Measurements from ENCODE around the gene GNG7.
"Not testable (repeated sequence)": the region's sequence is repeated elsewhere in the genome, so short reads cannot be mapped to it uniquely, and the experiment has no call there.

The GNG7 gene

DNA sequence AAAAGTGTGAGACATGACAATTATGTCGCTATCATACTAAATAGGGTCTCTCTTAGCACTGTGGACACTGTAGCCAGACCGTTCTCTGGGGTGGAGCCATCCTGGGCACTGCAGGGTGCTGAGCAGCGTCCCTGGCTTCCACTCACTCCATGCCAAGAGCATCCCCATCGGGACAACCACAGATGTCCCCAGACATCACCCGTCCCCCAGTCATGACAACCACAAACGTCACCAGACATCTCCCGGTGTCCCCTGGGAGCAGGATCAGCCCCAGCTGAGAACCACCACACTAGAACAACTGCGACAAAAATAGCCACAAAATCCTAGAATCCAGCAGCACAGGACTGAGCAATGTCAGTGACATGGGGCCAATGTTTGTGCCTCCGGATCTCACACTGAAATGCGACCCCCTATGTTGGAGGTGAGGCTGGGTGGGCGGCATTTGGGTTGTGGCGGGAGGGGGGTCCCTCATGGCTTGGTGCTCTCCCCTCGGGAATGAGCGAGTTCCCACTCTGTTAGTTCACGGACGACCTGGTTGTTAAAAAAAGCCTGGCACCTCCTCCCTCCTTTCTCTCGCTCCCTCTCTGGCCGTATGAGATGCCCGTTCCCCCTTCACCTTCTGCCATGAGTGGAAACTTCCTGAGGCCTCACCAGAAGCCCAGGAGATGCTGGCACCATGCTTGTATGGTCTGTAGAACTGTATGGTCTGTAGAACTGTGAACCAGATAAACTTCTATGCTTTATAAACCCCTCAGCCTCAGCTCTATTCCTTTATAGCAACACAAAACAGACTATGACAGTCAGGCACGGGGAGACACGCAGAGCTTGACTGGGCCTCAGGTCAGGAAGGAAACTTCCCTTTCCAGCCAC lies 132.7 kb downstream of the GNG7 start:
- DNase-seq = no peak

DNA sequence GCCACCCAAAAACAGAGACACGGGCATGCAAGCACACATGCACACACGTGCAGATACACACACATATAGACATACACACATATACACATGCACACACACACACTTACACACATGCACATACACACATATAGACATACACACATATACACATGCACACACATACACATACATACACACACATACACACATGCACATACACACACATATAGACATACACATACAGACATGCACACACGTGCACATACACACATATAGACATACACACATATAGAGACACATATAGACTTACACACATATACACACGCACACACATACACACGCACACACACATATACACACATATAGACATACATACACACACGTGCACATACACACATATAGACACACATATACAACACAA lies 134.5 kb downstream of the GNG7 start:
- DNase-seq = no peak

DNA sequence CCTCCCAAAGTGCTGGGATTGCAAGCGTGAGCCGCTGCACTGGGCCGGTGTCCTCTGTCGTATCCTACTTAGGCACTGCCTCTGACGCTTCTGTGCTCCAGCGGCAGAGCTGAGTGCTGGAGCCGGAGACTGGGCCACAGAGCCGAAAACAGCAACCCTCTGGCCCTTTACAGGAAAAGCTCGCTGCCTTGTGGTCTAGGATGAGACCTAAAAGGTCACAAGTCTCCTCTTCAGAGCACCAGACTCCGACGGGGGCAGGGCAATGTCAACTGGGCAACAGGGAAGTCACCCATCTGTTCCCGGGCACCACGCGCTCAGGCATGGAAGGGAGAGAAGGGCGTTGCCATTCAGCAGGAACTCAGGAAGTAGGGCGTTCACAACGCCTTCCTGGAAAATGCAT lies 134.9 kb downstream of the GNG7 start:
- no peak for DNase-seq

DNA sequence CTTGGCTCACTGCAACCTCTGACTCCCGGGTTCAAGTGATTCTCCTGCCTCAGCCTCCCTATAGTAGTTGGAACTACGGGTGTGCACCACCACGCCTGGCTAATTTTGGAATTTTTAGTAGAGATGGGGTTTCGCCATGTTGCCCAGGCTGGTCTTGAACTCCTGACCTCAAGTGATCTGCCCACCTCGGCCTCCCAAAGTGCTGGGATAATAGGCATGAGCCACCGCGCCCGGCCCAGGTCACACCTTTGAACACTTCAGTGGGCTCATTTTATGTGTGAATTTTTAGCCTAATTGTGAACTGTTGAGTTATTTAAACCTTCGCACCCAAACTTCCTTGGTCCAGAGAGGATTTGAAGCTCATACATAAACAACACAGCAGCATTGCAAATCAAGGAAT lies 138.9 kb downstream of the GNG7 start:
- DNase-seq = not testable (repeated sequence)

DNA sequence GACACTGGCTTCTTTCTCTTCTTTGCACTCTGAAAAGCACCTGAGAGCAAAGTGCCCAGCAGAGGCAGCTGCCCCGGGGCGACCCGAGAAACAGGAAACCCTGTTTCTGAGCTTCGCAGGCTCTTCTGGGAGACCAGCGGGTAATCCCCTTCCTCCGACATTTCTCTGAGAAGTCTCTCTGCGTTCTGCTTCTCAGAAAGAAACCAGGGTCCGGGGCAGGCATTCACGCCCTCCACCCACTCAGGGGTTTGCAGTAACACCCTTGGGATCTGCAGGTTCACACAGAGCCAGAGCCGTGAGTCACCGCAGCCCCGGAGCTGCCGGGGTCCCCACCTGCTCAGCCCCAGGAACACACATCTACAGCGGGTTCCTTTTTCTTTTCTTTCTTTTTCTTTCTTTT lies 140.6 kb downstream of the GNG7 start:
- DNase-seq = peak; percentile 73

DNA sequence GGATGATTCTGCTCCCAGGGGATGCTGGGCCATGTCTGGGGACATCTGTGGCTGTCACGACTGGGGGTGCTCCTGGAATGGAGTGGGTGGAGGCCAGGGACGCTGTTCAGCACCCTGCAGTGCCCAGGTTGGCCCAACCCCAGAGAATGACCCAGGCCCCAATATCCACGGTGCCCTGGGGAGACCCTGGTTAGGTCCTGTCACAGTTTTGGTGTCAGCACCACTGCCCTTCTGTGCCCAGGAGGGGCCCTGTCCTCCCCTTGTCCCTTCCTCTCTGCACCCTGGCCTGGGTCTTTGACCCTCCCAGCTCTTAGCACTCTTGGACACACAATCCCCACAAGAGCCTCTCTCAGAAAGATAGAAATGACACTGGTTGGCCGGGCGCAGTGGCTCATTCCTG lies 141.3 kb downstream of the GNG7 start:
- DNase-seq = no peak

DNA sequence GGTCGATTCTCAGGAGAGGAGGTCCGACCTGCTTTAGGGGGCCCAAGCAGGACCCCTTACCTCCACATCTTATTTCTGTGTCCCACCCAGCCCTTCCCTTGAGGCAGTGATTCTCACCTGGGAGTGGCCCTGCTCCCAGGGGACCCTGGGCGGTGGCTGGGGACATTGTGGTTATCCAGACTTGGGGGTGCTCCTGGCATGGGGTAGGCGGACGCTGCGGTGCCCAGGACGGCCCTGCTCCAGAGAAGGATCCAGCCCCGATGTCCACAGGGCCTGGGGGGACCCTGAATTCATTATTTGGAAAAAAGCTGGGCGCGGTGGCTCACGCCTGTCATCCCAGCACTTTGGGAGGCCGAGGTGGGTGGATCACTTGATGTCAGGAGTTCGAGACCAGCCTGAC lies 142.1 kb downstream of the GNG7 start:
- DNase-seq = no peak

DNA sequence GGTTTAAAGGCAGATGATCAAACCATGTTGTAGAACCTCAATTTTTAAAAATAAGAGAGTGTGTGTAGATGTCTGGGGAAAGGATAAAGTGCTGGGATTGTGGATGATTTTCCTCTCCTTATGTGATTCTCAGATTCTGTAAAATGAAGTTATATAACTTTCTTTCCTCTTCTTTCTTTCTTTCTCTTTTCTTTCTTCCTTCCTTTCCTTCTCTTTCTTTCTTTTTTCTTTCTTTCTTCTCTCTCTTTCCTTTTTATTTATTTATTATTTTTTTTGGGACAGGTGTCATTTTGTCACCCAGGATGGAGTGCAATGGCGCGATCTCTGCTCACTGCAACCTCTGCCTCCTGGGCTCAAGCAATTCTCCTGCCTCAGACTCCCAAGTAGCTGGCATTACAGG lies 144.0 kb downstream of the GNG7 start:
- no peak for DNase-seq

DNA sequence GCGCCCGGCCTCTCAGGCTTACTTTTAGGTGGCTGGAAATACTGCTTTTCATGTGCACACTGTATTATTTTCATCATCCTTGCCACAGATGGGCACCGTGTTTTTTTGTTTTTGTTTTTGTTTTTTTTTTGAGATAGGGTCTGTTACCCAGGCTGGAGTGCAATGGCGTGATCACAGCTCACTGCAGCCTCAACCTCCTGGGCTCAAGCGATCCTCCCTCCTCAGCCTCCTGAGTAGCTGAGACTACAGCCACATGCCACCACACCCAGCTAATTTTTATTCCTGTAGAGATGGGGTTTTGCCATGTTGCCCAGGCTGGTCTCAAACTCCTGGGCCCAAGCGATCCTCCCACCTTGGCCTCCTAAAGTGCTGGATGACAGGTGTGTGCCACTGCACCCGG lies 144.4 kb downstream of the GNG7 start:
- DNase-seq = not testable (repeated sequence)

DNA sequence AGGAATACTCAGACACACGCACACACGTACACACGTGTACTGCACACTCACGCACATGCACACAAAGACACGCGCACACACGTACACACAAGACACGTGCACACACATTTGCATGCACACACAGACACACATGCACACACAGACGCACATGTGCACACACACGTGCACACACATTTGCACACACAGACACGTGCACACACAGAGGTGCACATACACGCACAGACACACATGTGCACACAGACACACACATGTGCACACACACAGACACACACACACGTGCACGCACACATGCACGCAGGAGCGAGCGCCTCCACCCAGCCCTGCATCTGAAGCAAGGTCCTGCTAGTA lies 145.4 kb downstream of the GNG7 start:
- no peak for DNase-seq

DNA sequence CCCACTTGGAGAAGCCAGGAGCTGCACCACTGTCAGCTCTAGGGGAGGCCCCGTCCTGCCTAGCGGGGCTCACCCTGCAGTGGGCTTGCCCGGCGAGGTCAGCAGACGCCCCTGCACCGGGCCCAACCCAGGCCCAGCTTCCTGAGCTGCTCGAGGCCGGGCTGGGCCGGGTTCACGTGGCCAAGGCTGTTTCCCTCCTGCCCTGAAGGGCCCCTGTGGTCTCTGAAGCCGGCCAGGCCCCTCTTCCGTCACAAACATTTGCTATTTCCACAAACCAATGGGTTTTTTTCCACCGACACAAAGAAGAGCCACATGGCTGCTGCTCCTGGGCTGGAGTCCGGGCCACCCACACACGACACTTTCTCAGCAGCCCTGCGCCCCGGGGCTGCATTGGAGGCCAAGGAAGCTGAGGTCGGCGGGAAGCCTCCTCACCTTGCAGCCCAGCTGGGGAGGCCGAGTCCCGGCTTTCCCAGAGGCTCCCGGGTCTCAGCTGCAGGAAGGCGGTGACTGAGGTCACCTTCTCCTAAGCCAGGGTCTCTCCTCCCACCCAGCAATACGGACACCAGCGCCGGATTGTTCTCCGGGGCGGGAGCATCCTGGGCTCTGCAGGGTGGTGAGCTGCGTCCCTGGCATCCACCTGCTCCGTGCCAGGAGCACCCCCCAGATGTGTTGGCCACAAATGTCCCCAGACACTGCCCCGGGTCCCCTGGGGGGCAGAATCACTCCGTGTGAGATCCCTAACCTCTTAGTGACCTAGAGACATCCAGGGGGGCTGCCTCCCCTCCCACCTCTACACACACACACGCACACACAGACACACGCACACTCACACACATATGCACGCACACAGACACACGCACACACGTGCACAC lies 146.0 kb downstream of the GNG7 start:
- no peak for DNase-seq

DNA sequence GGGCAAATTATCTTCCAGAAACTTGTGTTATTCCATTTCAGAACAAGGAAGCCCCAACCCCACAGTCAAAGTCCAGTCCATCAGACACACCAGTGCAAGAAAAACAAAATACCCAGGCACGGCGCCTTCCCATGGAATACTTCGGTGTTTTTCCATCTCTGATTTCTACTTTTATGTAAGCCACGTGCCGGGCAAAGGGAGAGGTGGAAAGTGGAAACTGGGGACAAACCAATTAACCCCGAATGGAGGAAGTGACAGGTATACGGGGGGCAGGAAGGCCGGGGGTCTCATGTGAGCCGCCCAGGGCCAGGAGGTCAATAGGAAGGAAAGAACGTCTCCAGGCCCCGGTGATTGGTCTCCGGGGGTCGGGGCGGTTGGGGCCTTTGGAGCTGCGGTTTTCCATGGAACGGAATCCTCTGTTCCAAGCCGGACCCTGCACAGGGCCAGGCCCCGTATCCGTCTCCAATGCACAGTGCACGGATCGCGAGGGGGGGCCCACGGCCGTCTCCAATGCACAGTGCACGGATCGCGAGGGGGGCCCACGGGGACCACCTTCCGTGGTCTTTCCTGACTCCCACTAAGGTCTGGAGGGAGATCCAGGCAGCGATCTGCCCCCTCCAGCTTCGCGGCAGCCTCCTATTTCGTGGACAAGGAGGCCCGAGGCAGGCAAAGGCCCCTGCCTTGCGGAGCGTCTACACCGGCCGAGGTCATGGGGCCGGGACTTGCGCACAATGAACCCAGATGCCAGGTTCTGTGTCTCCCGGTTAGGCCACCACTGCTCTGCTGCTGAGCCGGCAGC lies 146.9 kb downstream of the GNG7 start:
- no peak for DNase-seq

DNA sequence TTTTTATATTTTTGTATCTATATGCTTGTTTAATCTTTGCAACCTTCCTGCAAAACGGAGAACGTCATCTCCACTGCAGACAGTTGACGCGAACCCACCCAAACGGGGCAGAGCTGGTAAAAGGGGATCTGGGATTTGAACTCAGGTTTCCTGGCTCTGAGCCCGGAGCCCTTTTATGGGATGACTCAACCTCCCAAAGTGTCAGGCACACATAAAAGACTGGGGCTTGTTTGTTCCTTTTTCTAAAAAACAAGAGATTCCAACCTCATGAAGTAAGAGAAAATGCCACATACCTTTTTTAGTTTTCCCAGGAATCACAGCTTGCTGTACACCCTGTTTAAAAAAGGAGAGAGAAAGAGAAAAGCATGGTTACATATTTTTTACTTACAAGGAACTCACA lies 147.6 kb downstream of the GNG7 start:
- no peak for DNase-seq

DNA sequence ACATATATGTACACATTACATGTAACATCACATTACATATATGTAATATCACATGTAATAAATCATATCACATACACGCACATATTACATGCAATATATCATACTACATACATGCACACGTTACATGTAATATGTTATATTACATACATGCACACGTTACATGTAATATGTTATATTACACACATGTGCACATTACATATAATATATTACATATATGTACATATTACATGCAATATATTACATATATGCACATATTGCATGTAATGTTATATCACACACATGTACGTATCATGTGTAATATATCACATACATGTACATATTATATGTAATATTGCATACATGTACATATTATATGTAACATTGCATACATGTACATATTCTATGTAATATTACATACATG lies 149.0 kb downstream of the GNG7 start:
- no peak for DNase-seq

DNA sequence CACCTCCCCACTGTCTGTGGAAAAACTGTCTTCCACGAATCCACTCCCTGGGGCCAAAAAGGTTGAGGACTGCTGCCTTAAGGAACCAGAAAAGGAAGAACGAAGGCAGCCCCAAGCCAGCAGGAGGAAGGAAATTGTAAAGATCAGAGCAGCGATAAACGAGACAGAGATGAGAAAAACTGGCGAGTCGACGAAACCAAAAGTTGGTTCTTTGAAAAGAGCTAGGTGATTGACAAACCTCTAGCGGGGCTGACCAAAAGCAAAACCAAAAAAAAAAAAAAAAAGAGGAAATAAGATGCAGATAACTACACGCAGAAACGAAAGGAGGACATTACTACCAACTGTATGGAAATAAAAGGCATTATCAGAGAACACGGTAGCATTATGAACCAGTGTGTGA lies 149.6 kb downstream of the GNG7 start:
- DNase-seq = peak; percentile 81

DNA sequence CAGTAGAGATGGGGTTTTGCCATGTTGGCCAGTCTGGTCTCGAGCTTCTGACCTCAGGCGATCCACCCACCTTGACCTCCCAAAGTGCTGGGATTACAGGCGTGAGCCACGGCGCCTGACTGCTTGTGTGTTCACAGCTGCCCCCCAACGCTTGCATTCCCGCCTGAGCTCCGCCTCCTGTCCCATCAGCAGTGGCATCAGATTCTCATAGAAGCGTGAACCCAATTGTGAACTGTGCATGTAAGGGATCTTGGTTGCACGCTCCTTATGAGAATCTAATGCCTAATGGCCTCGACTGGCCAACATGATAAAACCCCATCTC lies 150.7 kb downstream of the GNG7 start:
- no peak for DNase-seq

DNA sequence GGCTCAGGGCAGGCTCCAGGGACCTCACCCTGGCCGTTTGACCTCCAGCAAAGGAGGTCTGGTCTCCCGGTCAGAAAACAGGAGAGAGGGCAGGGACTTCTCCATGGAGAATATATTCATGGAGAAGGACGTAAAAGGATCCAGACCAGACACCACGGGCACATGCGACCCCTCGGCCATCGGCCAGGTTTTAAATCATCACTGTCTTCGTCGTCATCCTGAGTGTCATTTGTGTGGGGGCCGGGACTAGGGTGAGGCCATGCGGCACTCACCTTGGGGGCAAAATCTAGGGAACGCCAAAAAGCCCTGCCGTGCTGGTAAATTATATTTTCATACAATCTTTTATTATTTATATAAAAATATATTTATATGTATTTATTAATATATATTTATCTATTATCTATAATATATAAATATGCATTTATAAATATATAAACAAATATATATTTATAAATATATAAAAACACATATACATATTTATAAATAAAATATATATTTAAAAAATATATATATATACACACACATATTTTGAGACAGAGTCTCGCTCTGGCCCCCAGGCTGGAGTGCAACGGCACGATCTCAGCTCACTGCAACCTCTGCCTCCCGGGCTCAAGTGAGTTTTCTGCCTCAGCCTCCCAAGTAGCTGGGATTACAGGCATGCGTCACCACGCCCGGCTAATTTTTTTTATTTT lies 151.2 kb downstream of the GNG7 start:
- DNase-seq = no peak

DNA sequence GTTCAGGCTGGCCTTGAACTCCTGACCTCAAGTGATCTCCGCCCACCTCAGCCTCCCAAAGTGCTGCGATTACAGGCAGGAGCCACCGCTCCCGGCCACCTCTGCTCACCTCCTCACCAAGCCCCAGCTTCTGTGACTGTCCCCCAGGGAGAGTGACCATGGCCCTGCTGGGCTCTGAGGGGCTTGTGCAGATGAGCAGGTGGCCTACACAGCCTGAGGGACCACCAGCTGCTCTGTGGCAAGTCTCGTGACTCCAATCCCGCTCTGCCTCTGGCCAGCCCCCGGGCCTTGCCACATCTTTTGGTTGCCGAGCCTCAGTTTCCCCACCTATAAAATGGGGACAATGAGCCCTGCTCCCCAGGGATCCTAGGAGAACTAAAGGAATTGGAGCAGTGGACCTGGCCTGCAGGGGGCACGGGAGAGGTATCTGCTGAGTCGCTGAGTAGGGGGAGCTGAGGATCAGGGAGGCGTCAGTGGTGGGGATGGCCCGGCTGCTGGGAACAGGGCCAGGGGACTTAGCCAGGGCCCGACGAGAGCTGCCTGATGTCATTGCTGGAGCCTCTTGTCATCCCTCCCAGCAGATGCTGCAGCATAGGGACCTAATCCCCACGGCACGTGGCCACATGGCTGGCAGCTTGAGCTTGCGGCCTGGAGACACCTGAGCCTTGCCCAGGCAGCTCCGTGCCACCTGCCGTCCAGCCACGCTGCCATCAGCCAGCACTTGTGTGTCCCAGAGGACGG lies 151.9 kb downstream of the GNG7 start:
- DNase-seq = no peak

DNA sequence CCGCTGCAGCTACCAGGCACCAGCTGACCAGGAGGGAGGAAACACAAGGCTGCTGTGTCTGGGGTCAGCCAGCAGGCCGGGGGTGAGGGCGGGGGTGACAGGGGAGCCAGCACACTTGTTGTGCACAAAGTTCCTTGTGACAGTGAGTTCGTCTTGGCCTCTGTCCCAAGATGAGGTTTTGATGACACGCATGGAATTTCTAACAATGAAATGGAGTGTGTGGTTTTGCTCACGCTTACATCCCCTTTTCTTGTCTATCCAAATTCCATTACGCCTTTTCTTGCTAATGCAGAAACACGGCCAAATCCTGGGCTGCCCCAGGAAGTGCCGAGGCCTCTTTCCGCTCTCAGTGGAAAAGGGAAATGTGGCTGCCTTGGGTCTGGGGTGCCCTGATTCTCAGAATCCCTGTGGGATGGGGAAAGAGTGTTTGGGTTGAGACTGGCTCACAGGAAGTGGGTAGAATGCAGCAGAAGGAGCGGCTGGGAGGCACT lies 152.7 kb downstream of the GNG7 start:
- DNase-seq = no peak

DNA sequence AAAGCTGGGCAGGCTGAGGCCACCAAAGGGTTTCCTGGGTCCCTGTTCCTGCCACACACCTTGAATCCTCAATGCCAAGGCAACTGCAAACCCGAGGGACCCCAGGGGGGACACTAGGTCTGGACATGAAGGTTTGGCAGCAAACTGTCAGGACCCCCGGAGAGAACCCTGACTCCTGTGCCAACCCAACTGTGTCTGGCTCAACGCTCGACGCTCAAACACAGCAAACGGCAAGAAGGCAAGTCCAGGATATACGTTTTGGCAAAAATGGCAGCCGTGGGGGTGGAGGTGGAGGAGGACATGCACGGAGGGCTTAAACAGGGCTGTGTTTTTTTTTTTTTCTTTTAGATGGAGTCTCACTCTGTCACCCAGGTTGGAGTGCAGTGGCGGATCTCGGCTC lies 153.5 kb downstream of the GNG7 start:
- DNase-seq = no peak

DNA sequence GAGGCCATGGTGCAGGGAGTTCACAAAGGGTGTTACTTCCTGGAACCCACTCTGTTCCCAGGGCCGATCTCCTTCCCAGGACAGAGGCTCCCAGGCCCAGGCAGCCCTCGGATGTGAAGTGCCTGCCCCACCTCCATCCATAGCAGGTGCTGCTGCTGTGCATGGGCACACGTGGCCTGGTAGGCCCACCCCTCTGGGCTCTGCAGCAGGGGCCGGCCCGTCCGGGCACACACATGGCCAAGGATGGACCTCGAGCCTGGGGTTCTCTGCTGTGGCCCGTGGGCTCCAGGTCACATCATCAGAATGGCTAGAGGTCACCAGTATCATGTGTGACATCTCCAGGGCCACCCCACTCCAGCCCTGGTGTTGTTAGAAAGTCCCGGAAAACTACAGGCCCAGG lies 154.8 kb downstream of the GNG7 start:
- DNase-seq = no peak

DNA sequence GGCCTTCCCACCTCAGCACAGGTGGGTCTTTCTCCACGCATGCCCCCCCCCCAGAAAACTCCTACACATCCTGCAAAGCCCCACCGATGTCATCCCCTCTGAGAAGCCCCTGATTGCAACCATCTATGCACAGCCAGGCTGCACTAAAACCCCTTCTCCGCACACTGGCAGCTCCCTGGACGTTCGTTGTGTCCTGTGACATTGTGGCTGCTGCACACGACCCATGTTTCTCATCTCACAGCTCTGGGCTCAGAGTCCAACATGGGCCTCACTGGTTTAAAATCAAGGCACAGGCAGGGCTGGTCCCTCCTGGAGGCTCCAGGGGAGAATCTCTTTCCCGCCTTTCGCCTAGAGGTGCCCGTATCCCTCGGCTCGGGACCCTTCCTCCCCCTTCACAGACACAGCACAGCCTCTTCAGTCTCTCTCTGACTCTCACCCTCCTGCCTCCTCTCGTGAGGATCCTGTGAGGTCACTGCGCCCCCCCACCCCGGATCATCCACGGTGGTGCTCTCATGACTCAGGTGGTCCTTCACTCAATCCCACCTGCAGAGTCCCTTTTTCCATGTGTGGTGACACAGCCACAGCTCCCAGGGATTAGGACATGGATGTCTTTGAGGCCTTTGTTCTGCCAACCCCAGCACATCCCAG lies 155.3 kb downstream of the GNG7 start:
- DNase-seq = no peak

All from CD4-positive, alpha-beta T cell treated with Interleukin-10 for 1 hour (primary cell).